GM18498 (cell line): ENCODE data around the gene TMEM131L.
"Not testable (repeated sequence)": the region's sequence is repeated elsewhere in the genome, so short reads cannot be mapped to it uniquely, and the experiment has no call there.

Experiments used
- ATAC-seq: cut with Tn5 transposase; IDR thresholded peaks from one replicate; pipeline ENCODE4 v1.9.1; 2021; ENCODE audit warnings: mild to moderate bottlenecking, moderate library complexity; ENCODE audit not compliant: unreplicated experiment

The TMEM131L gene

DNA sequence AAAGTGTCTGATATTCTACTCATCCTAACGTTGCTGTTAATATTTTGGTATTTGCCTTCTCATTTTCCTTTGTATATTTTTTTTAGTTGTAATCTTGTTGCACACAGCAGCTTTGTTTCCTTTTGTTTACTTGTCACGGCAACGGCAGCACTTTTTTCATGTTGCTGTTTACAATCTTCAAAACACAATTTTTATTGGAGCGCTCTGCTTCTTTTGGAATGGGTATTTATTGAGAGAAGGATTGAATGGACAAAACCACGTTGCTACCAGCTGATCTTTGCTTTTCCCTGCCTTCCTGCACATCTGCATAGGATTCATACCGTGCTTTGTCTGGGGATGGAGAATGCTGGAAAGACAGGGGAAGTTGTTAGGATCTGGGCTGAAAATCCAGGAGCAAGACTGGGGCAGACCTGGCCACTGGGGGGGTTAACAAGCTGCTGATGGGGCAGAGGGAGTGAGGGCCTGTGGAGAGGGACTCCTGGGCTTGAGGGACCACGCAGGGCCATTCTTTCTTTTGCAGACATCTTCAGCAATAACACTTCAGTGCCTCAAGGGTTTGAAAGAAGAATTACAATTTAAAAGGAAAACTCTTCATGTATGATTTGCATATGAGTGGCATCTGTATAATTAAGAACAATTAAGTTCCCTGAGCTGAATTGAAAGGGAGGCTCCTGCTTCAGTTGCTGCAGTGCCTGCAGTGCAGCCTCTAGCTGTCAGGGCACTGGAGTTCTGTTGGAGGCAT is 69.8 kb downstream of the TMEM131L start:
- no peak for ATAC-seq

DNA sequence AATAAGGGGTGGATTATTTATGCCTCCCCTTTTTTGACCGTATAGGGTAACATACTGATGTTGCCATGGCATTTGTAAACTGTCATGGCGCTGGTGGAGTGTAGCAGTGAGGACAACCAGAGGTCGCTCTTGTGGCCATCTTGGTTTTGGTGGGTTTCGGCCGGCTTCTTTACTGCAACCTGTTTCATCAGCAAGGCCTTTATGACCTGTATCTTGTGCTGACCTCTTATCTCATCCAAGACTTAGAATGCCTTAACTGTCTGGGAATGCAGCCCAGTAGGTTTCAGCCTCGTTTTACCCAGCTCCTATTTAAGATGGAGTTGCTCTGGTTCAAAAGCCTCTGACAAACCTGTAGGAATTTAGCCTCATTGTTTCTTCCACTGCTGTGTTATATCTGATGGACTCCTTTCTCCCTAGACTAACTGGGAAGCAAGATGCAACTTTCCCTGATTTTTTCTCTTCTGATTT is 71.4 kb downstream of the TMEM131L start:
- ATAC-seq: no peak

- ATAC-seq: no peak
These were observed 72.6 kb downstream of the TMEM131L start for GRCh38 chr4:153538487-153539357.

GRCh38 chr4:153539422-153539821 is 73.3 kb downstream of the TMEM131L start:
- no peak for ATAC-seq

- no peak for ATAC-seq
These were observed 75.4 kb downstream of the TMEM131L start for GRCh38 chr4:153541456-153542096.

DNA sequence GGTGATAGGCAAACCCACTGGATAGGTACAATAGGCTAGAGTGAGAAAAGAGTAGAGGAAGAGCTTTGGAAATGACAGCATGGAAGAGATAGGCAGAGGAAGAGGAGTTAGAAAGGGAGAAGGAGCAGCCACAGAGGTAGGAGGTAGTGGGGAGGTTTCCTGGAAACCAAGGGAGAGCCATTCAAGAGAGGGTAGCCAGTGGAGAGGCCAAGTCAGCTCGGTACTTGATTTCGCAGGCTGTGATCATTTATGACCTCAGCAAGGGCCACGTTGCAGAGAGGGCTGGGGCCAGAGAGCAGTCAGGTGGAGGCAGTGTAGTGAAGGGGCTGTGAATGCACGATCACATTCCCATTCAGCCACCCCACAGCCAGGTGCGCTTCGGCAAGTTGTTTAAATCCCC is 76.0 kb downstream of the TMEM131L start:
- no peak for ATAC-seq

DNA sequence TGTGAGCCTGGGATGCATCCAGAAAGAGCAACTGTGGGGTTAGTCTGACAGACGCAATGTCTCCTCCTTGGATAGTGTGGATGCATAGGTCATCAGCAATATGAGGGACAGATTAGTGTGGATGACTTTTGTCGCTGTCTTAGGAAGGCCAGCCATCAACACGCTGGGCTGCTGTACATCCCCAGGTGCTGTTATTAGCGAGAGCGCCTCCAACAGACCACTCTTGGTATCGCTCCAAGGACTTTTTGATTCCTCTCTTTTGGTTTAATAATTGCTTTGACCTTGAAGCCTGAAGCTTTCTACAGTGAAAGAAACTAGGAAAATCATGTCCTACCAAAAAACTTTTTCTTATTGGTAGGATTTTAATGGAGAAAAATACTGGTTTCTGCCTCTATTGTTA is 76.7 kb downstream of the TMEM131L start:
- ATAC-seq: no peak

GRCh38 chr4:153543351-153543750 is 77.2 kb downstream of the TMEM131L start:
- no peak for ATAC-seq

DNA sequence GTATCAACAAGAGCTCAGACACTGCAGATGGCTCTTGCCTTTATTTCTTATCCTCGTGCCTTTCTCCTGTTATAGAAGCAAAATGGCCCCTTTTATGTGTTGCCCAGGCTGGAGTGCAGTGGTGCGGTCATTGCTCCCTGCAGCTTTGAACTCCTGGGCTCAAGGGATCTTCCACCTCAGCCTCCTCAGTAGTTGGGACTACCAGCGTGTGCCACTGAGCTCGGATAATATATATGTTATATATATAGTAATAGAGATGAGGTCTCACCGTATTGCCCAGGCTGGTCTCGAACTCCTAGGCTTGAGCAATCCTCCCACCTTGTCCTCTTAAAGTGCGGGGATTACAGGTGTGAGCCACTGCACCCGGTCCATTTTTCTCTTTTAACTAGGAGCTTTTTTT is 79.7 kb downstream of the TMEM131L start:
- ATAC-seq: no peak

DNA sequence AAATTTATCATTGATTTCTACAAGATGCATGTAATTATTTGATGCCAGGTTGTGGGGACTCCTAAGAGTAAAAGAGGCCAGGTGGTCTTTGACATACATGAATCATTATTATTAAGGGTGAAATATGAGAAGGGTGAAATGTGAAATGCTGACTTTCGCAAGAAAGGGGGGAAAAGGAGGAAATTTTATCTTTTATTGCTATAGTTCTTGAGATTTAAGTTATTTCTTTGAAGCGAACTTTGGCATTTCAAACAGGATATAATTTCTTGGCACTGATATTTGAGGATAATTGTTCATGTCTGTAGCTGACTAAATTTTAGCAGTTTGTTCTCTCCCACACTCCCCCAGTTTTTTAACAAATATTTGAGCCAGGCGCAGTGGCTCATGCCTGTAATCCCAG is 80.1 kb downstream of the TMEM131L start:
- no peak for ATAC-seq

- no peak for ATAC-seq
These were observed 81.4 kb downstream of the TMEM131L start for GRCh38 chr4:153547520-153547919.

- not testable (repeated sequence) for ATAC-seq
These were observed 82.7 kb downstream of the TMEM131L start for GRCh38 chr4:153548907-153549306.

GRCh38 chr4:153549405-153549804 is 83.2 kb downstream of the TMEM131L start:
- no peak for ATAC-seq

GRCh38 chr4:153553155-153553818 is 87.1 kb downstream of the TMEM131L start:
- ATAC-seq: no peak

GRCh38 chr4:153553819-153554170 is 87.6 kb downstream of the TMEM131L start:
- no peak for ATAC-seq

- no peak for ATAC-seq
These were observed 89.7 kb downstream of the TMEM131L start for GRCh38 chr4:153555730-153556434.

GRCh38 chr4:153556435-153556815 is 90.3 kb downstream of the TMEM131L start:
- no peak for ATAC-seq

DNA sequence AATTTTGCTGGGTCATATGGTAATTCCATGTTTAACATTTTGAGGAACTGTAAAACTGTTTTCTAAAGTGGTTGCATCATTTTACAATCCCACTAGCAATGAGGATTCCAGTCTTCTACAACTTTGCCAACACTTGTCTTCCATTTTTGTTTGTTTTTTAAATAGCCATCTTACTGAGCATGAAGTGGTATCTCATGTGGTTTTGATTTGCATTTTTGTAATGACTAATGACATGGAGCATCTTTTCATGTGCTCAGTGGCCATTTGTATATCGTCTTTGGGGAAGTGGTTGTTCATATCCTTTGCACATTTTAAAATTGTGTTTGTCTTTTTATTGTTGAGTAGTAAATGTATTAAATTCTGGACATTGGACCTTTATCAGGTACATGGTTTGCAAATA is 94.7 kb downstream of the TMEM131L start:
- no peak for ATAC-seq

- no peak for ATAC-seq
These were observed 98.7 kb downstream of the TMEM131L start for GRCh38 chr4:153564630-153565525.
